ENCODE measurements around the gene C2orf42. TPM values are rescaled to one million over a fixed set of nuclear protein-coding genes. Genes with fewer than 3 reads are reported as not detected.
A peak's percentile ranks its signal among the peaks of the same experiment; 100 is the strongest.
"Not testable (repeated sequence)": the region's sequence is repeated elsewhere in the genome, so short reads cannot be mapped to it uniquely, and the experiment has no call there.

Gene C2orf42
- total RNA-seq, 1 donor from 2014 or later = 32.0 TPM

GRCh38 chr2:70169654-70170245 lies 21.1 kb downstream of the C2orf42 start:
- not testable (repeated sequence) for DNase-seq

GRCh38 chr2:70161069-70161534 lies 29.7 kb downstream of the C2orf42 start:
- no peak for DNase-seq

GRCh38 chr2:70160545-70160944 lies 30.3 kb downstream of the C2orf42 start:
- DNase-seq = no peak

GRCh38 chr2:70149130-70149686 lies 41.6 kb downstream of the C2orf42 start:
- not testable (repeated sequence) for DNase-seq

- not testable (repeated sequence) for DNase-seq
Measured at GRCh38 chr2:70148211-70148760, 42.5 kb downstream of the C2orf42 start.

- no peak for DNase-seq
Measured at GRCh38 chr2:70145851-70146739, 44.7 kb downstream of the C2orf42 start.

- no peak for DNase-seq
Measured at GRCh38 chr2:70145144-70145490, 45.7 kb downstream of the C2orf42 start.

- DNase-seq = no peak
Measured at GRCh38 chr2:70144443-70145143, 46.2 kb downstream of the C2orf42 start.

- no peak for DNase-seq
Measured at GRCh38 chr2:70143314-70144150, 47.3 kb downstream of the C2orf42 start.

- peak; percentile 92 for DNase-seq
Measured at GRCh38 chr2:70142590-70143313, 48.1 kb downstream of the C2orf42 start.

- DNase-seq = no peak
Measured at GRCh38 chr2:70141902-70142589, 48.8 kb downstream of the C2orf42 start.

- DNase-seq = no peak
Measured at GRCh38 chr2:70141212-70141901, 49.5 kb downstream of the C2orf42 start.

- DNase-seq = no peak
Measured at GRCh38 chr2:70140791-70141211, 50.0 kb downstream of the C2orf42 start.

GRCh38 chr2:70134323-70134983 lies 56.4 kb downstream of the C2orf42 start:
- DNase-seq = not testable (repeated sequence)

- DNase-seq = no peak
Measured at GRCh38 chr2:70133491-70134322, 57.1 kb downstream of the C2orf42 start.

- no peak for DNase-seq
Measured at GRCh38 chr2:70133127-70133452, 57.7 kb downstream of the C2orf42 start.

- no peak for DNase-seq
Measured at GRCh38 chr2:70132244-70133126, 58.3 kb downstream of the C2orf42 start.
